NCI-H1105 (cell line): Measurements from ENCODE around the gene POLN.

Experiments
- DNase-seq: peaks from one replicate; lab custom pipeline; 2025; lab: John Stamatoyannopoulos, UW

POLN gene

GRCh38 chr4:2105559-2105958 is 136.4 kb downstream of the POLN start:
- DNase-seq = no peak

- no peak for DNase-seq
Measured at GRCh38 chr4:2104556-2105345, 137.2 kb downstream of the POLN start.

GRCh38 chr4:2103843-2104547 is 137.9 kb downstream of the POLN start:
- no peak for DNase-seq

- DNase-seq = no peak
Measured at GRCh38 chr4:2103127-2103842, 138.6 kb downstream of the POLN start.

GRCh38 chr4:2102045-2102883 is 139.7 kb downstream of the POLN start:
- no peak for DNase-seq

DNA sequence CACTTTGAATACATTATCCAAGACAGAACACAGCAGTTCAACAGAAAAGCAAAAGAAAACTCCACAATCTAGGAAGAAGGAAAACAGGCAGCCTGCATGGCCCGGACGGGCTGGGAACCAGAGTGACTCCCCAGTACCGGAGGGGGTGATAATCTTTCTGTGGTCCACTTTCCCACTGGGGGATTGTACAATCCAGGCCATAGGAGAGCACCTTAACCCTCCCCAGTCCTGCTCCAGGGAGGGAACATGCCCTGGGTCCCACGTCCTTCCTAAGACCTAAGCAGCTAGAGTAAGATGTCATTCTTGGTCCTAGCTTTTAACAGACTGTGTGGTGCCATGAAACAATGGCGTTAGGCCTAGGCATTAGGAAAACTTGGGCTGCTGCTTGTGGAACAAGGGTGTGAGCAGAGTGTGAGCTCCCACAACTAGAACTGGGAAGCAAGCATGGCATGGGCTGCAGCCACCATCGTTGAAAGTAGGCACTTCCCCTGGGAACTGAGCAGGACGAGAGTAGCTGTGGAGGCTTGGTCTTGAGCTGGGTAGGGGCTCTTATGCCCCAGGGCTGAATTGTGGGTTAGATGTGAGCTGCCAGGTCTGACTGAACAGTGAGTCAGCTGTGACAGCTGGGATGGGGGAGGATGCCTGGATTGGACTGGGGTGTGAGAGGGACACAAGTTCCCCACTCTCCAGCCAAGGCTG is 140.4 kb downstream of the POLN start:
- no peak for DNase-seq

- no peak for DNase-seq
Measured at GRCh38 chr4:2096073-2096609, 145.8 kb downstream of the POLN start.

GRCh38 chr4:2095236-2096072 is 146.5 kb downstream of the POLN start:
- no peak for DNase-seq

DNA sequence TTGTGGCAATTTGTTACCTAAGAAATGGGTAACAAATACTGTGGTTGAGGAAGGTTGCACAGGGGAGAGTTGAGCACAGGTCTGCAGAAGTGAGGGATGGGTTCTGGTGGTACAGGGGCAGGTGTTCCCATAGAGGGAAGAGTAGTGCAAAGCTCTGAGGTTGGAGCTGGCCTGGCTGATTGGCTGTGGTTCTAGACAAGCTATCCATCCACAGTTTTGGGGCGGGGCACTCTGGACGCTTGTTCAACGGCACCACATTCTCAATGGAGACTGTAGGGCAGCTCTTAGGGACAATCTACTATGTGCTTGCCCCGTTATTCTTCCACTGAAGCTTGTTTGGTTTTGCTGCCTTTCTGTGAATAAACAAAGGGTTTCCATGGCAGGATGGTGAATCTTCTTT is 147.4 kb downstream of the POLN start:
- DNase-seq = no peak

DNA sequence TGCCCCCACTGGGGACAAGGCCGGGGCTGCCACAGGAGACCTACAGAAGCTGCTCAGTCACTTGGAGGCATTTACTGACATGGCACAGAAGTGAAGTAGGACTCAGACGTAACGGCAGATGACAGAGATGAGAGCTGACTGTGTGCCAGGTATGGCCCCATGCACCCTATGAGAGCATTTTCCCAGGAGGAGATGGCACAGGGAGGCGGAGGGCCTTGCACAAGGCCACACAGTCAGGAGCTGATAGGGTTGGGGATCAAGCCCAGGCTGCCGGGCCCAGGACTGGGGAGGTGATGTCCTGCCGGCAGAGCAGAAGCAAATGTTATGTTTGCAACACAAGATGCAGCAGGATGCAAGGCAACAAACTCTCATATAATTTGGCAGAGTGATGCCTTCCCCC is 148.7 kb downstream of the POLN start:
- DNase-seq = no peak

GRCh38 chr4:2092669-2093053 is 149.3 kb downstream of the POLN start:
- DNase-seq = no peak

GRCh38 chr4:2091990-2092668 is 149.8 kb downstream of the POLN start:
- no peak for DNase-seq

- DNase-seq = no peak
Measured at GRCh38 chr4:2090642-2091041, 151.3 kb downstream of the POLN start.

- DNase-seq = no peak
Measured at GRCh38 chr4:2089222-2089621, 152.7 kb downstream of the POLN start.

DNA sequence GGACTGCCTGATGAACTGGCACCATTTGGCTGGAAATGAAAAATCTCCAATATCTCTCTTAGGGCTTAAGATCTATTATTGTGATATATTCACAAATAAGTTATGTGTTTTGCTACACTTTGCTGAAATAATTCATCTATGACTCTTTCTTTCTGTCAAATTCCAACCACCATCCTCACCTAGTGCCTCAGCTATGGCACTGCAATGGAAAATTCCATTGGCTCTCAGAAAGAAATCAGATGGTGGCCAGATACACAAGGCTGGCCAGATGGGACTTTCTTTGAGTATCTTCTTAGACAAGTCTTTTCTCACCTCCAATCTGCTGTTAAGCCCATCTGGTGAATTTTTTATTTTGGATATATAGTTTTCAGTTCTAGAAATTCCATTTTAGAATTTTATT is 154.8 kb downstream of the POLN start:
- DNase-seq = no peak

GRCh38 chr4:2085496-2085901 is 156.4 kb downstream of the POLN start:
- DNase-seq = no peak

- no peak for DNase-seq
Measured at GRCh38 chr4:2084316-2084715, 157.6 kb downstream of the POLN start.

DNA sequence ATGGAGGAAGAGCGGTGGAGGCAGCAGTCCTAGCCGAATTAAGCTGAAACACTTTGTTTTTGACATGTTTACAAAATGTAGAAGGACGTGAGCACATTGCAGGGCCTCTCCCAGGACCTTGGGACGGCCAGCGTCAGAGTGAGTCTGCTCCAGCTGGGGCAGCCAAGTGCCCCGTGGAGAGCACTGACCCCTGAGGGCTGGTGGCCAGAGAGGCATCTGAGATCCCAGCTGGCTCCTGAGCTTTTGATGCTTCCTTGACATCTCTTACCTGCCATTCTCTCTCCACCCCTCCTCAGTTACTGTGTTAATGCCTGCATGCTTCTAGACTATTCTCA is 158.1 kb downstream of the POLN start:
- DNase-seq = no peak

DNA sequence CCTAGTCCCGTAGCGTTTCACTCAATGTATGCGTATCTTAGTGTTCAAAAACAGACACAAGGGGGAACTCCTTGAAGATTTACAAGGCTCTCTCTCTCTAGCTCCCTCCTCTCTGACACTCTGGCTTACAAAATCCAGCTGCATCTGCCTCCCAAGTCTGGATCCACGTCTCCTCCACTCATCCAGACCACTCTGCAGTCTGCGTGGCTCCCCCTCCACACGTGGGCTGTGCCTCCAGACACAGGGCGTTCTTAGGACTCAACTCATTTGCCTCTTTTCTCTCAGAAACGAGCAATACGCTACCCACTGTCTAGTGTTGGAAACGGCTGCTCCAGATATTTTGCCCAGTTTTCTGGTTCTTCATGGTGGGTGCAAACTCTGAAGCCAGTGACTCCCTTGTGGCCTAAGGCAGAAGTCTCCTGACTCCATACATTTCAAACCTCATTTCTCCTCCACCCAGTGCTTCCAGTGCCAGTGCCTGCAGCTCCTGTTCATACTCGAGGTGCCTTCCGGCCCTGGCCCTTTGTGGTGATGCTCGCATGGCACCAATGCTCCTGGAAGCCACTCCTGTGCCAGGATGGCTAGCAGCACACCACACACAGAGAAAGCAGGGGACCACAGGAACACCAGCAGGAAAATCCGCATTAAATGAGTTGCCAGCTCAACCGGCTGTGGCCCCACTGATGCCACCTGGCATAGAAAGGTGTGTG is 158.7 kb downstream of the POLN start:
- DNase-seq = no peak
